ENCODE results near the gene CA7.

Gene CA7

GRCh38 chr16:66844342-66845079 lies at the start of gene CA7:
CA7 (plus strand) TSS chr16:66844414; CDS start chr16:66844488, 74 bp downstream.
- DNase-seq (ENCODE audit: low read depth in 4 of 4, low spot score in 1 of 4) = no peak

- no peak for DNase-seq (ENCODE audit: low read depth in 4 of 4, low spot score in 1 of 4)
These were observed 46.1 kb upstream of the CA7 start for GRCh38 chr16:66798161-66798560.

GRCh38 chr16:66800856-66801255 lies 43.4 kb upstream of the CA7 start:
- DNase-seq (ENCODE audit: low read depth in 4 of 4, low spot score in 1 of 4) = no peak

- no peak for DNase-seq (ENCODE audit: low read depth in 4 of 4, low spot score in 1 of 4)
These were observed 42.7 kb upstream of the CA7 start, which contains the start of gene TERB1 for GRCh38 chr16:66801320-66802105. TERB1 (minus strand) TSS chr16:66801584; CDS start chr16:66796798, 4,786 bp downstream.

- DNase-seq (ENCODE audit: low read depth in 4 of 4, low spot score in 1 of 4) = no peak
These were observed 42.1 kb upstream of the CA7 start for GRCh38 chr16:66802159-66802558.

- no peak for DNase-seq (ENCODE audit: low read depth in 4 of 4, low spot score in 1 of 4)
These were observed 34.4 kb upstream of the CA7 start for GRCh38 chr16:66809765-66810164.

GRCh38 chr16:66810391-66810790 lies 33.8 kb upstream of the CA7 start:
- no peak for DNase-seq (ENCODE audit: low read depth in 4 of 4, low spot score in 1 of 4)

- DNase-seq (ENCODE audit: low read depth in 4 of 4, low spot score in 1 of 4) = no peak
These were observed 33.2 kb upstream of the CA7 start for GRCh38 chr16:66811043-66811442.

- DNase-seq (ENCODE audit: low read depth in 4 of 4, low spot score in 1 of 4) = no peak
These were observed 29.5 kb upstream of the CA7 start for GRCh38 chr16:66814734-66815133.

- no peak for DNase-seq (ENCODE audit: low read depth in 4 of 4, low spot score in 1 of 4)
These were observed 20.2 kb upstream of the CA7 start for GRCh38 chr16:66824006-66824405.

- DNase-seq (ENCODE audit: low read depth in 4 of 4, low spot score in 1 of 4) = peak; percentile 67 to 87 (median 82)
These were observed 13.5 kb upstream of the CA7 start, which contains the start of gene NAE1 for GRCh38 chr16:66830422-66831404. NAE1 (minus strand) TSS chr16:66830976; CDS start chr16:66830899, 77 bp downstream.

GRCh38 chr16:66832190-66832589 lies 12.0 kb upstream of the CA7 start:
- no peak for DNase-seq (ENCODE audit: low read depth in 4 of 4, low spot score in 1 of 4)

- no peak for DNase-seq (ENCODE audit: low read depth in 4 of 4, low spot score in 1 of 4)
These were observed 11.4 kb upstream of the CA7 start for GRCh38 chr16:66832661-66833305.

- DNase-seq (ENCODE audit: low read depth in 4 of 4, low spot score in 1 of 4) = no peak
These were observed 9.5 kb upstream of the CA7 start for GRCh38 chr16:66834746-66835145.

- DNase-seq (ENCODE audit: low read depth in 4 of 4, low spot score in 1 of 4) = no peak
These were observed 3.3 kb upstream of the CA7 start for GRCh38 chr16:66840883-66841282.

- no peak for DNase-seq (ENCODE audit: low read depth in 4 of 4, low spot score in 1 of 4)
These were observed 2.8 kb upstream of the CA7 start for GRCh38 chr16:66841366-66841765.

- DNase-seq (ENCODE audit: low read depth in 4 of 4, low spot score in 1 of 4) = no peak
These were observed 1.4 kb upstream of the CA7 start for GRCh38 chr16:66842765-66843164.

- no peak for DNase-seq (ENCODE audit: low read depth in 4 of 4, low spot score in 1 of 4)
These were observed 1.0 kb upstream of the CA7 start for GRCh38 chr16:66843191-66843590.

- DNase-seq (ENCODE audit: low read depth in 4 of 4, low spot score in 1 of 4) = no peak
These were observed 239 bp upstream of the CA7 start for GRCh38 chr16:66844009-66844341.

GRCh38 chr16:66845080-66845410 lies 831 bp downstream of the CA7 start:
- DNase-seq (ENCODE audit: low read depth in 4 of 4, low spot score in 1 of 4) = no peak

- no peak for DNase-seq (ENCODE audit: low read depth in 4 of 4, low spot score in 1 of 4)
These were observed 1.6 kb downstream of the CA7 start for GRCh38 chr16:66845791-66846221.

Measured in stimulated activated CD4-positive, alpha-beta T cell treated with anti-CD3 and anti-CD28 coated beads, Interleukin-1b, Interleukin-23, amount 100 ng/mL, for 24 hours (primary cell).